ENCODE results near the gene SLC39A8.

Gene SLC39A8

DNA sequence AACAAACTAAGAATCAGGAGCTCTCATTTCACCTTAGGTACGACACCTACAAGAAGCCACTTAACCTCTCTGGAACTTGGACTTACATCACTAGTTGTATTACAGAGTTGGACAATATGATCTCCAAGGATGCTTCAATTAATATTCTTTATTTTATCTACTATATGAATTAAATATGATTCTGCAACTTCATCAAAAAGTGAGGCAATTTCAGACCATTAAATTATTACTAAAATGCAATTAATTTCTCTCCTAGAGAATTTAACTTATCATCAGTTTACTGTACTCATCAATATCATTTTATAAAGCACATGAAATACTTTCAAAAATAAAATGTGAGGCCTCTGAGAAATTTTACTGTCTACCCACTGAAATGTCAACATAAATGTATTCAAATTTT lies 33.9 kb downstream of the SLC39A8 start:
- H3K9ac ChIP-seq (ENCODE audit: low read length): no peak overlapping the region
- no peak overlapping the region for H3K4me2 ChIP-seq (ENCODE audit: low read length)
- H2AFZ ChIP-seq (ENCODE audit: low read depth, low read length): no peak overlapping the region
- H3K79me2 ChIP-seq (ENCODE audit: low read length): no peaks in the 10 kb centered on the region
- no peaks in the 10 kb centered on the region for H3K9me3 ChIP-seq (ENCODE audit: insufficient read depth, low read length)
- H4K20me1 ChIP-seq (ENCODE audit: insufficient read depth, low read length): no peaks in the 10 kb centered on the region
- TF ChIP-seq CTCF (IDR thresholded peaks at IDR 0.05; ENCODE audit: low read depth, low read length) (no peak), EZH2phosphoT487 (IDR thresholded peaks at IDR 0.05; ENCODE audit: low read depth) (no peak)
- H3K27me3 ChIP-seq (ENCODE audit: low read depth, low read length): no peaks in the 10 kb centered on the region
- no peak overlapping the region for H3K4me3 ChIP-seq (ENCODE audit: low read length)
- H3K4me1 ChIP-seq (ENCODE audit: low read length): no peaks in the 10 kb centered on the region
- H3K36me3 ChIP-seq (replicated peaks; ENCODE audit: low read depth, low read length): no peaks in the 10 kb centered on the region
- no peak overlapping the region for H3K27ac ChIP-seq (ENCODE audit: low read length)

DNA sequence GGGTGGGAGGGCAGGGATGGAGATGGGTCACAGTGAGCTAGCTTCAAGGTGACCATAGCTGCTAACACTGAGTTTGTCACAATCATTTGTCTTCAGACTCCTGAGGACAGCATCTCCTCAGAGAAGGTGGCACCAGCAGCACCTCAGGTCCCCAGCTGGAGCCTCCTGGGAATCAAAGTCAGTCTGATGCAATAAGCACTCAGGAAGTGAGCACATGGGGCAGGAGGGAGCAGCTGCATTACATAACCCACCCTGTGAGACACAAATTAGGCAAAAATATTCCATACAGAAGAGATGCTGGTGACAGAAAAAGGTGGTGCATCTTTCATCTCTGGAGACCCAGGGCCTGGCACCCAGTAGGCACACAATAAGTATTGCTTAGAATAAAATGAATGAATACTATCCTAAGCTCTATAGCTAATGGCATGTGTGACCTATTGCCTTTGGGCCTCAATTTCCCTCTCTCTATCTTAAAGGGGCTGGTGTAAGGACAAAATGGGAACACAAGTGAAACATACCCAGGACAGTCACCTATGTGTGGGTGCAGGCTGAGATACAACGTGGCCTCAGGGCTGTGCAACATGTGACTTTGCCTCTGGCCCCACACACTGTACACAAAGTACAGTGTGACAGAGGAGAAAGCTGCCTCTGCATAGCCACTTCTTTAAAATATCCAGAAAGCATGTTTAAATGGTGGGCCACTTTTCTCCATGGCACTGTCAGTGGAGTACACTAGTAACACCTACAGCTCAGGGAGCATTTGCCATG lies 37.1 kb downstream of the SLC39A8 start:
- no peak overlapping the region for H3K27ac ChIP-seq (ENCODE audit: low read length)
- H4K20me1 ChIP-seq (ENCODE audit: insufficient read depth, low read length): no peaks in the 10 kb centered on the region
- no peak overlapping the region for H2AFZ ChIP-seq (ENCODE audit: low read depth, low read length)
- TF ChIP-seq CTCF (IDR thresholded peaks at IDR 0.05; ENCODE audit: low read depth, low read length) (no peak), EZH2phosphoT487 (IDR thresholded peaks at IDR 0.05; ENCODE audit: low read depth) (no peak)
- H3K4me3 ChIP-seq (ENCODE audit: low read length): no peak overlapping the region
- no peaks in the 10 kb centered on the region for H3K79me2 ChIP-seq (ENCODE audit: low read length)
- H3K4me1 ChIP-seq (ENCODE audit: low read length): no peaks in the 10 kb centered on the region
- H3K9me3 ChIP-seq (ENCODE audit: insufficient read depth, low read length): no peaks in the 10 kb centered on the region
- no peak overlapping the region for H3K4me2 ChIP-seq (ENCODE audit: low read length)
- no peak overlapping the region for H3K9ac ChIP-seq (ENCODE audit: low read length)
- no peaks in the 10 kb centered on the region for H3K36me3 ChIP-seq (replicated peaks; ENCODE audit: low read depth, low read length)
- no peaks in the 10 kb centered on the region for H3K27me3 ChIP-seq (ENCODE audit: low read depth, low read length)

DNA sequence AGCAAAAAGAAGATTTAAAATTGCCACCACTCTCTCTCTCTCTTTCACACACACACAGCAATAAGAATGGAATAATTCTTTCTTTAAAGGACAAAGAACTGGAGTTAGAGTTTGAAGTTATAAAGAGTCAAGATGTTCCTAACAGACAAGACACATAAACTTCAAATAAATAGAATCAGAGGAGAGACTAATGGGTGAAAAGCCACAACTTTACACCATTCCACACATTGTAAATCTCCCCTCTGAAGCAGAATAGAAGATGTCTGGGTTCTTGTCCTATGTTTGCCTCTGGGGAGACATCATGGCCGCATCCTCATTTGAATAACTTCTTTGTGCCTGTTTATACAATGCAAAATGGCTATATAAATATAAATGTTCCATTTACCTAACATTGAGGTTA lies 39.6 kb downstream of the SLC39A8 start:
- no peaks in the 10 kb centered on the region for H3K9me3 ChIP-seq (ENCODE audit: insufficient read depth, low read length)
- no peaks in the 10 kb centered on the region for H3K79me2 ChIP-seq (ENCODE audit: low read length)
- no peaks in the 10 kb centered on the region for H3K4me1 ChIP-seq (ENCODE audit: low read length)
- no peak overlapping the region for H2AFZ ChIP-seq (ENCODE audit: low read depth, low read length)
- no peaks in the 10 kb centered on the region for H3K27me3 ChIP-seq (ENCODE audit: low read depth, low read length)
- H3K4me2 ChIP-seq (ENCODE audit: low read length): no peak overlapping the region
- H3K9ac ChIP-seq (ENCODE audit: low read length): no peak overlapping the region
- H3K36me3 ChIP-seq (replicated peaks; ENCODE audit: low read depth, low read length): no peaks in the 10 kb centered on the region
- no peak overlapping the region for H3K4me3 ChIP-seq (ENCODE audit: low read length)
- H3K27ac ChIP-seq (ENCODE audit: low read length): no peak overlapping the region
- no peaks in the 10 kb centered on the region for H4K20me1 ChIP-seq (ENCODE audit: insufficient read depth, low read length)
- TF ChIP-seq CTCF (IDR thresholded peaks at IDR 0.05; ENCODE audit: low read depth, low read length): no peak
- TF ChIP-seq EZH2phosphoT487 (IDR thresholded peaks at IDR 0.05; ENCODE audit: low read depth): no peak

DNA sequence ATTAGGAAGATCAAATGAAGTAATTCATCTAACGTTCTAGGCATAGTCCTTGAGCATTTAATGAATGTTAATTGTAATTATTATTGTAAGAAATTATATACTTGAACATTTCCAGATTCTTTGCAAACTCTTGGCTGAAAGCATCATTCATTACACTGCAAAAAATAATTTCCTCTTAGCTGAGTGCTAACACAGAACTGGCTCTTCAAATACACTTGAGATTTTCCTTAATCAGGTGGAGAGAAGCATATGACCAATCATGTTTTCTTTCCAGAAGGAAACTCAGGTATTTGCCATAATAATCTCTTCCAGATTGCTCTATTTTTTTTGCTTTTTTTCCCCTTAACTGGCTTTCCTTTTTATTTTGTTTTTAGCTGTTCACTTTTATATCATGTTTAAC lies 42.5 kb downstream of the SLC39A8 start:
- Histone ChIP-seq H4K20me1 (ENCODE audit: insufficient read depth, low read length) (no peaks in the 10 kb centered on the region), H3K4me3 (ENCODE audit: low read length) (no peak overlapping the region), H3K27me3 (ENCODE audit: low read depth, low read length) (no peaks in the 10 kb centered on the region), H3K36me3 (replicated peaks; ENCODE audit: low read depth, low read length) (no peaks in the 10 kb centered on the region), H3K27ac (ENCODE audit: low read length) (no peak overlapping the region), H3K4me1 (ENCODE audit: low read length) (peaks cover 3% of the 10 kb centered on the region; the same call in 1 of the 2 replicates), H3K4me2 (ENCODE audit: low read length) (no peak overlapping the region), H3K9ac (ENCODE audit: low read length) (no peak overlapping the region), H3K9me3 (ENCODE audit: insufficient read depth, low read length) (no peaks in the 10 kb centered on the region), H2AFZ (ENCODE audit: low read depth, low read length) (no peak overlapping the region), H3K79me2 (ENCODE audit: low read length) (no peaks in the 10 kb centered on the region)
- no peak for TF ChIP-seq CTCF (IDR thresholded peaks at IDR 0.05; ENCODE audit: low read depth, low read length)
- no peak for TF ChIP-seq EZH2phosphoT487 (IDR thresholded peaks at IDR 0.05; ENCODE audit: low read depth)

Data from OCI-LY3 (cell line).